Measurements from ENCODE around the gene IL17RB.

IL17RB gene

GRCh38 chr3:53828581-53828980 is 17.8 kb upstream of the IL17RB start:
- in situ Hi-C loops (cut with HindIII; ENCODE audit: low sequenced_read_pairs) = no loop called here

- in situ Hi-C loops (cut with HindIII; ENCODE audit: low sequenced_read_pairs) = no loop called here
These were observed 16.8 kb upstream of the IL17RB start for GRCh38 chr3:53829605-53830004.

GRCh38 chr3:53830944-53831343 is 15.4 kb upstream of the IL17RB start:
- in situ Hi-C loops (cut with HindIII; ENCODE audit: low sequenced_read_pairs) = no loop called here

- in situ Hi-C loops (cut with HindIII; ENCODE audit: low sequenced_read_pairs) = no loop called here
These were observed 13.2 kb upstream of the IL17RB start for GRCh38 chr3:53833053-53833645.

GRCh38 chr3:53833700-53834099 is 12.7 kb upstream of the IL17RB start:
- in situ Hi-C loops (cut with HindIII; ENCODE audit: low sequenced_read_pairs) = no loop called here

- in situ Hi-C loops (cut with HindIII; ENCODE audit: low sequenced_read_pairs) = no loop called here
These were observed 11.8 kb upstream of the IL17RB start for GRCh38 chr3:53834429-53835095.

GRCh38 chr3:53835257-53835656 is 11.1 kb upstream of the IL17RB start:
- in situ Hi-C loops (cut with HindIII; ENCODE audit: low sequenced_read_pairs) = no loop called here

GRCh38 chr3:53836084-53836872 is 10.1 kb upstream of the IL17RB start:
- in situ Hi-C loops (cut with HindIII; ENCODE audit: low sequenced_read_pairs) = no loop called here

- in situ Hi-C loops (cut with HindIII; ENCODE audit: low sequenced_read_pairs) = no loop called here
These were observed 9.0 kb upstream of the IL17RB start for GRCh38 chr3:53837331-53837730.

GRCh38 chr3:53841296-53841695 is 5.1 kb upstream of the IL17RB start:
- in situ Hi-C loops (cut with HindIII; ENCODE audit: low sequenced_read_pairs) = no loop called here

- in situ Hi-C loops (cut with HindIII; ENCODE audit: low sequenced_read_pairs) = no loop called here
These were observed 3.8 kb upstream of the IL17RB start for GRCh38 chr3:53842436-53843194.

GRCh38 chr3:53843195-53844177 is 2.9 kb upstream of the IL17RB start:
- in situ Hi-C loops (cut with HindIII; ENCODE audit: low sequenced_read_pairs) = no loop called here

- in situ Hi-C loops (cut with HindIII; ENCODE audit: low sequenced_read_pairs) = no loop called here
These were observed 1.9 kb upstream of the IL17RB start for GRCh38 chr3:53844262-53845102.

- in situ Hi-C loops (cut with HindIII; ENCODE audit: low sequenced_read_pairs) = no loop called here
These were observed 1.1 kb upstream of the IL17RB start for GRCh38 chr3:53845103-53845880.

GRCh38 chr3:53845881-53846133 is 561 bp upstream of the IL17RB start:
- in situ Hi-C loops (cut with HindIII; ENCODE audit: low sequenced_read_pairs) = no loop called here

GRCh38 chr3:53846851-53847155 is 435 bp downstream of the IL17RB start:
- in situ Hi-C loops (cut with HindIII; ENCODE audit: low sequenced_read_pairs) = no loop called here

GRCh38 chr3:53849916-53850315 is 3.5 kb downstream of the IL17RB start:
- in situ Hi-C loops (cut with HindIII; ENCODE audit: low sequenced_read_pairs) = no loop called here

- in situ Hi-C loops (cut with HindIII; ENCODE audit: low sequenced_read_pairs) = no loop called here
These were observed 4.5 kb downstream of the IL17RB start for GRCh38 chr3:53850895-53851294.

GRCh38 chr3:53856964-53857363 is 10.6 kb downstream of the IL17RB start:
- in situ Hi-C loops (cut with HindIII; ENCODE audit: low sequenced_read_pairs) = no loop called here
